Keratinocyte (primary cell): ENCODE measurements around the gene PLEKHF1. TPM values are rescaled to one million over a fixed set of nuclear protein-coding genes. Genes with fewer than 3 reads are reported as not detected.

Experiments
- DNase-seq: peaks from one replicate; pipeline ENCODE4 v3.0.0-alpha.2; 2011; ENCODE audit warnings: low read depth, missing footprints, low spot score
- FAIRE-seq: peaks from 2 replicates; lab custom pipeline; 2011; peaks lifted over from hg19 to GRCh38; lab: Jason Lieb, UNC
- H2AFZ ChIP-seq: 2 replicates; pipeline ENCODE4 v1.6.0; 2012; ENCODE audit warnings: low read length, control low read depth, inconsistent platforms; ENCODE audit not compliant: control insufficient read depth
- H3K27ac ChIP-seq: 2 replicates; pipeline ENCODE4 v1.5.1; 2011; ENCODE audit warnings: low read length; ENCODE audit not compliant: control insufficient read depth, insufficient read depth
- H3K27me3 ChIP-seq: 3 replicates; pipeline ENCODE4 v1.6.0; 2011; ENCODE audit warnings: low read length; ENCODE audit not compliant: control insufficient read depth, insufficient read depth; ENCODE audit errors: extremely low read depth
- H3K36me3 ChIP-seq, 2 experiments: 2 replicates in 1 of 2; 3 replicates in 1 of 2; pipeline ENCODE4 v1.5.1; 2011; ENCODE audit warnings: low read length in 2 of 2, mild to moderate bottlenecking in 1 of 2; ENCODE audit not compliant: control insufficient read depth in 2 of 2, insufficient read depth in 2 of 2; ENCODE audit errors: extremely low read depth in 1 of 2
- H3K4me1 ChIP-seq: 3 replicates; pipeline ENCODE4 v1.5.1; 2011; ENCODE audit warnings: low read length; ENCODE audit not compliant: control insufficient read depth, insufficient read depth; ENCODE audit errors: extremely low read depth
- H3K4me2 ChIP-seq: 3 replicates; pipeline ENCODE4 v1.6.0; 2011; ENCODE audit warnings: low read depth, low read length; ENCODE audit not compliant: control insufficient read depth, insufficient read depth; ENCODE audit errors: extremely low read depth
- H3K4me3 ChIP-seq, 3 experiments: fragments of 200-600 bp in 1 of 3; sonication (generic) in 1 of 3; 2 replicates in 2 of 3; 3 replicates in 1 of 3; pipeline ENCODE4 v1.5.1; 2011 to 2016; ENCODE audit warnings: low read length in 3 of 3, mild to moderate bottlenecking in 3 of 3, control low read depth in 2 of 3, inconsistent platforms in 1 of 3, low read depth in 1 of 3, mixed read lengths in 1 of 3, mixed run types in 1 of 3, moderate library complexity in 1 of 3; ENCODE audit not compliant: control insufficient read depth in 2 of 3, insufficient read depth in 2 of 3; ENCODE audit errors: extremely low read depth in 1 of 3
- H3K79me2 ChIP-seq: 2 replicates; pipeline ENCODE4 v1.6.0; 2012; ENCODE audit warnings: low read length; ENCODE audit not compliant: control insufficient read depth, insufficient read depth
- H3K9ac ChIP-seq: 3 replicates; pipeline ENCODE4 v1.6.0; 2011; ENCODE audit warnings: low read length; ENCODE audit not compliant: control insufficient read depth, insufficient read depth; ENCODE audit errors: extremely low read depth
- H3K9me1 ChIP-seq: 3 replicates; pipeline ENCODE4 v1.6.0; 2011; ENCODE audit warnings: low read length; ENCODE audit not compliant: control insufficient read depth, insufficient read depth; ENCODE audit errors: extremely low read depth
- H3K9me3 ChIP-seq: 2 replicates; pipeline ENCODE4 v1.5.1; 2012; ENCODE audit warnings: low read depth, low read length; ENCODE audit not compliant: control insufficient read depth
- H4K20me1 ChIP-seq: 3 replicates; pipeline ENCODE4 v1.6.0; 2011; ENCODE audit warnings: low read length; ENCODE audit not compliant: control insufficient read depth, insufficient read depth; ENCODE audit errors: extremely low read depth
- CTCF ChIP-seq, 3 experiments: IDR thresholded peaks in 1 of 3; conservative IDR thresholded peaks in 1 of 3; optimal IDR thresholded peaks in 1 of 3; 2 replicates in 2 of 3; 3 replicates in 1 of 3; pipeline versions ENCODE3 to v1.5.1; 2011; ENCODE audit warnings: low read length in 3 of 3, mild to moderate bottlenecking in 3 of 3, moderate library complexity in 2 of 3, control low read depth in 1 of 3, inconsistent platforms in 1 of 3; ENCODE audit not compliant: insufficient read depth in 2 of 3; ENCODE audit errors: extremely low read depth in 1 of 3
- EZH2 ChIP-seq: IDR thresholded peaks from one replicate; pipeline ENCODE4 v1.6.1; 2012; ENCODE audit warnings: inconsistent platforms, mild to moderate bottlenecking, low read length, moderate library complexity
- dilution Hi-C: fragments of 300-500 bp; cut with MboI; formaldehyde crosslinking; loops from one replicate; pipeline ENCODE4 v1.7.0; 2020; ENCODE audit warnings: low sequenced_read_pairs; ENCODE audit not compliant: extremely low pct_ligation_motif_present
- polyA plus RNA-seq, 5 experiments: library from polyadenylated mRNA; depleted of rRNA in 3 of 5; stranded (reverse) in 3 of 5; stranded (forward) in 1 of 5; unstranded in 1 of 5; fragments of >200 nt; gene quantifications; 1 replicate in 1 of 5; 2 replicates in 3 of 5; 3 replicates in 1 of 5; pipeline versions ENCODE4 v1.2.1 to v1.2.3, GENCODE V29; 2011 to 2012; ENCODE audit warnings: missing spikeins in 2 of 5, low read depth in 1 of 5, low replicate concordance in 1 of 5

PLEKHF1 gene
- polyA plus RNA-seq, 1 donor (not counting 4 experiments of a cell fraction or from before 2014, with no cell fraction given): 9.4 TPM

- H3K4me2 ChIP-seq: peak overlapping the region; percentile 90
- H3K79me2 ChIP-seq: peaks cover 32% of the 10 kb centered on the region
- H3K9ac ChIP-seq: peak overlapping the region; percentile 85
- no peaks in the 10 kb centered on the region for H3K36me3 ChIP-seq
- TF ChIP-seq EZH2: no peak
- TF ChIP-seq CTCF (optimal IDR thresholded peaks at IDR 0.05 in 1 of 3, IDR thresholded peaks at IDR 0.05 in 1 of 3, conservative IDR thresholded peaks at IDR 0.05 in 1 of 3; ENCODE audit: extremely low read depth in 1 of 3, insufficient read depth in 2 of 3, low read length in 3 of 3): no peak
- no peaks in the 10 kb centered on the region for H3K27me3 ChIP-seq
- H3K4me3 ChIP-seq: peak overlapping the region; percentile 15 to 68 (median 31)
- dilution Hi-C loops: no loop called here
- H3K27ac ChIP-seq: peak overlapping the region; percentile 94
- H3K9me1 ChIP-seq: no peaks in the 10 kb centered on the region
- H3K4me1 ChIP-seq: peaks cover 45% of the 10 kb centered on the region
- DNase-seq: no peak
- no peaks in the 10 kb centered on the region for H3K9me3 ChIP-seq
- peak overlapping the region; percentile 28 for H2AFZ ChIP-seq
- H4K20me1 ChIP-seq: no peaks in the 10 kb centered on the region
- FAIRE-seq: peak; percentile 92
These were observed 2.5 kb upstream of the PLEKHF1 start for GRCh38 chr19:29662604-29663404.

GRCh38 chr19:29663861-29664752, 1.2 kb upstream of the PLEKHF1 start:
- Histone ChIP-seq H3K9me1 (peaks cover 3% of the 10 kb centered on the region), H3K9me3 (no peaks in the 10 kb centered on the region), H3K79me2 (peaks cover 45% of the 10 kb centered on the region), H4K20me1 (peaks cover 3% of the 10 kb centered on the region), H3K4me3 (peak overlapping the region; percentile 24 to 90 (median 56)), H2AFZ (no peak overlapping the region), H3K4me2 (peak overlapping the region; percentile 90), H3K9ac (peak overlapping the region; percentile 85), H3K27ac (peak overlapping the region; percentile 94), H3K4me1 (peaks cover 58% of the 10 kb centered on the region), H3K27me3 (no peaks in the 10 kb centered on the region), H3K36me3 (peaks cover 0 to 1% of the 10 kb centered on the region in 2 experiments)
- FAIRE-seq (peak; percentile 92), DNase-seq (peak; percentile 65)
- TF ChIP-seq EZH2: no peak
- no peak for TF ChIP-seq CTCF (optimal IDR thresholded peaks at IDR 0.05 in 1 of 3, IDR thresholded peaks at IDR 0.05 in 1 of 3, conservative IDR thresholded peaks at IDR 0.05 in 1 of 3; ENCODE audit: extremely low read depth in 1 of 3, insufficient read depth in 2 of 3, low read length in 3 of 3)
- dilution Hi-C loops: no loop called here
